HCT116 (cell line): Measurements from ENCODE around the gene PRELID2. TPM values are rescaled to one million over a fixed set of nuclear protein-coding genes. Genes with fewer than 3 reads are reported as not detected.
"Not testable (repeated sequence)": the region's sequence is repeated elsewhere in the genome, so short reads cannot be mapped to it uniquely, and the experiment has no call there.

ENCODE experiments used
- ATAC-seq: fragments of 200-7000 bp; cut with Tn5 transposase; 2 replicates; pipeline ENCODE4 v1.9.1; 2020; ENCODE audit warnings: mild to moderate bottlenecking, moderate library complexity
- BruUV-seq: library from RNA; stranded (reverse); fragments of 400-500 nt; replicated peaks from 2 replicates; lab custom pipeline; 2021; lab: Mats Ljungman, UMichigan
- CTCF ChIA-PET: fragments of 300-600 bp; sonication (Branson Sonifier 250); formaldehyde crosslinking; loops from one replicate; lab custom pipeline; 2021; ENCODE audit warnings: antibody characterized with exemption; lab: Charles Lee
- POLR2A ChIA-PET: fragments of 300-600, 350-600 bp; sonication (Branson Sonifier 250); formaldehyde crosslinking; loops from one replicate; lab custom pipeline; 2021; ENCODE audit warnings: antibody characterized with exemption; lab: Charles Lee
- RAD21 ChIA-PET, 2 experiments: fragments of 300-600 bp; sonication (Branson Sonifier 250); formaldehyde crosslinking; loops; one replicate each; lab custom pipeline; 2023; ENCODE audit warnings: low total read pairs in 2 of 2; ENCODE audit not compliant: uncharacterized antibody in 2 of 2, unreplicated experiment in 2 of 2, low non-redundant PET in 1 of 2; lab: Charles Lee
- DNase-seq: peaks from one replicate; pipeline ENCODE4 v3.0.0-alpha.2; 2010; ENCODE audit warnings: low read depth, low spot score
- H2AFZ ChIP-seq: fragments of 200-600 bp; shearing (Covaris generic), sonication (generic); 2 replicates; pipeline ENCODE4 v1.6.1; 2017; ENCODE audit warnings: low read depth, mixed run types, mixed read lengths, antibody characterized with exemption, low read length; ENCODE audit not compliant: poor library complexity, severe bottlenecking
- H3K27ac ChIP-seq: 2 replicates; pipeline ENCODE4 v1.5.1; 2012; ENCODE audit warnings: low read depth, low read length
- H3K27me3 ChIP-seq: fragments of 200-600 bp; sonication (generic); 2 replicates; pipeline ENCODE4 v1.6.1; 2016; ENCODE audit warnings: mixed run types, low read length, mixed read lengths; ENCODE audit not compliant: insufficient read depth
- H3K36me3 ChIP-seq, 2 experiments: fragments of 200-500 bp in 1 of 2; fragments of 200-600 bp in 1 of 2; sonication (Bioruptor generic) in 1 of 2; sonication (generic) in 1 of 2; 2 replicates each; pipeline versions ENCODE4 v1.5.1 to v1.6.1; 2014 to 2016; ENCODE audit warnings: low read length in 2 of 2, inconsistent platforms in 1 of 2, mixed read lengths in 1 of 2, mixed run types in 1 of 2; ENCODE audit not compliant: insufficient read depth in 2 of 2, control insufficient read depth in 1 of 2
- H3K4me1 ChIP-seq, 2 experiments: fragments of 200-600 bp in 1 of 2; sonication (generic) in 1 of 2; 2 replicates each; pipeline versions ENCODE4 v1.5.1 to v1.6.1; 2012 to 2017; ENCODE audit warnings: low read length in 2 of 2, inconsistent platforms in 1 of 2, mild to moderate bottlenecking in 1 of 2, mixed read lengths in 1 of 2, mixed run types in 1 of 2, moderate library complexity in 1 of 2; ENCODE audit not compliant: insufficient read depth in 2 of 2, control insufficient read depth in 1 of 2
- H3K4me2 ChIP-seq: fragments of 200-600 bp; sonication (generic); 2 replicates; pipeline ENCODE4 v1.6.1; 2017; ENCODE audit warnings: mixed run types, low read length, mixed read lengths
- H3K4me3 ChIP-seq, 2 experiments: fragments of 200-600 bp in 1 of 2; sonication (generic) in 1 of 2; replicated peaks in 1 of 2; 2 replicates each; pipeline ENCODE4 v1.5.1; 2011 to 2016; ENCODE audit warnings: low read length in 2 of 2, control low read depth in 1 of 2, low read depth in 1 of 2, mild to moderate bottlenecking in 1 of 2, mixed read lengths in 1 of 2, mixed run types in 1 of 2
- H3K79me2 ChIP-seq: fragments of 200-600 bp; sonication (generic); 2 replicates; pipeline ENCODE4 v1.6.1; 2017; ENCODE audit warnings: mild to moderate bottlenecking, mixed run types, low read length, moderate library complexity, mixed read lengths; ENCODE audit not compliant: insufficient read depth
- H3K9ac ChIP-seq: fragments of 200-600 bp; sonication (generic); 2 replicates; pipeline ENCODE4 v1.6.1; 2016; ENCODE audit warnings: low read length, mixed read lengths
- H3K9me2 ChIP-seq: fragments of 200-600 bp; sonication (generic), shearing (Covaris generic); 2 replicates; pipeline ENCODE4 v1.6.1; 2017; ENCODE audit warnings: mixed run types, mild to moderate bottlenecking, moderate library complexity; ENCODE audit not compliant: insufficient read depth
- H3K9me3 ChIP-seq, 2 experiments: fragments of 200-500 bp in 1 of 2; fragments of 200-600 bp in 1 of 2; sonication (Bioruptor generic) in 1 of 2; sonication (generic) in 1 of 2; 2 replicates each; pipeline ENCODE4 v1.6.1; 2014 to 2017; ENCODE audit warnings: low read length in 2 of 2, mixed read lengths in 2 of 2, inconsistent platforms in 1 of 2, low read depth in 1 of 2, mild to moderate bottlenecking in 1 of 2, mixed run types in 1 of 2, moderate library complexity in 1 of 2; ENCODE audit not compliant: control insufficient read depth in 1 of 2, insufficient read depth in 1 of 2
- H4K20me1 ChIP-seq: fragments of 200-600 bp; sonication (generic), shearing (Covaris generic); 2 replicates; pipeline ENCODE4 v1.6.1; 2017; ENCODE audit warnings: mixed run types, mild to moderate bottlenecking, moderate library complexity; ENCODE audit not compliant: insufficient read depth
- EZH2 ChIP-seq: fragments of 200-600 bp; sonication (generic); IDR thresholded peaks from 2 replicates; pipeline ENCODE4 v1.6.1; 2017; ENCODE audit warnings: antibody characterized with exemption, mixed run types
- EZH2phosphoT487 ChIP-seq: fragments of 200-600 bp; IDR thresholded peaks from 2 replicates; pipeline ENCODE4 v1.6.1; 2018; ENCODE audit warnings: antibody characterized with exemption, borderline replicate concordance
- FOSL1 ChIP-seq: IDR thresholded peaks from 2 replicates; pipeline ENCODE4 v1.6.1; 2012; ENCODE audit warnings: low read depth
- MAX ChIP-seq: IDR thresholded peaks from 2 replicates; pipeline ENCODE4 v1.6.1; 2012
- POLR2A ChIP-seq: IDR thresholded peaks from 2 replicates; pipeline ENCODE4 v1.7.0; 2011; ENCODE audit warnings: borderline replicate concordance; ENCODE audit not compliant: insufficient read depth, insufficient read length; ENCODE audit errors: extremely low read depth
- RAD21 ChIP-seq: IDR thresholded peaks from 2 replicates; pipeline ENCODE4 v1.6.1; 2012; ENCODE audit warnings: low read depth, mild to moderate bottlenecking
- SIN3A ChIP-seq: IDR thresholded peaks from 2 replicates; pipeline ENCODE4 v1.6.1; 2012; ENCODE audit warnings: low read depth
- YY1 ChIP-seq: IDR thresholded peaks from 2 replicates; pipeline ENCODE4 v1.6.1; 2011; ENCODE audit warnings: low read length, low read depth, moderate library complexity, mild to moderate bottlenecking; ENCODE audit not compliant: insufficient replicate concordance; ENCODE audit errors: extremely low read depth
- ZBTB33 ChIP-seq: IDR thresholded peaks from 2 replicates; pipeline ENCODE4 v1.6.1; 2011; ENCODE audit warnings: mild to moderate bottlenecking, low read length, moderate library complexity; ENCODE audit not compliant: insufficient replicate concordance; ENCODE audit errors: extremely low read depth
- ZNF274 ChIP-seq: fragments of 200-500 bp; sonication (Bioruptor generic); IDR thresholded peaks from 2 replicates; pipeline ENCODE4 v1.6.1; 2014; ENCODE audit warnings: mild to moderate bottlenecking, low read depth, low read length, inconsistent platforms
- intact Hi-C: fragments of 100-400 bp; cut with micrococcal nuclease; formaldehyde crosslinking; loops from 2 replicates; pipeline ENCODE4 v1.10.0; 2022
- total RNA-seq: library from RNA; stranded (reverse); gene quantifications from one replicate; pipeline ENCODE4 v1.2.1, GENCODE V29; 2021; ENCODE audit not compliant: unreplicated experiment
- TF ChIP-seq, protein P1 (sequence below): IDR thresholded peaks from 2 replicates; pipeline ENCODE4 v1.6.1; 2012; ENCODE audit warnings: low read depth
- TF ChIP-seq, protein P2 (sequence below), 3 experiments: fragments of 200-600 bp in 1 of 3; sonication (generic) in 1 of 3; IDR thresholded peaks in 2 of 3; conservative IDR thresholded peaks in 1 of 3; 2 replicates each; pipeline ENCODE4 v1.5.1; 2012 to 2017; ENCODE audit warnings: low read depth in 2 of 3, low read length in 2 of 3, antibody characterized with exemption in 1 of 3, borderline replicate concordance in 1 of 3, control low read depth in 1 of 3, mild to moderate bottlenecking in 1 of 3, mixed read lengths in 1 of 3, mixed run types in 1 of 3, moderate library complexity in 1 of 3; ENCODE audit not compliant: insufficient read depth in 1 of 3

The PRELID2 gene
- total RNA-seq, 1 experiment from 2014 or later: 20.1 TPM

DNA sequence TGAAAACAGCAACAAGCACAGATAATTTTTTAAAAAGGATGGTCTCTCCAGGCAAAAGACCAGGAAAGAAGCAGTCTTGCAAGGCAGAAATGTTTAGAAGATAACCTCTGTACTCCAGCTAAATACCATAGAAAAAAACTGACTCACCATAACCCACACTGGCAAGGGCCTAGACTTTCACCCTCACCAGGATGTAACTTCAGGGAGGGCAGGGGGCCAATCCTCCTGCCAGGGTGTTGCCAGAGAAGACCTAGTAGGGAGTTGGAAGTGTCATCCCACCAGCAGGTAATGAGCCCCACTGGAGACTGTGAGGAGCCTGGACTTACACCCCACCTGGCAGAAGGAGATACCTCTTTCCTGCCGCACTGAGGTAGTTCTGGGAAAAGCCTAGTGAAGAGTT is 97.6 kb downstream of the PRELID2 start:
- BruUV-seq: no TSS peak
- Histone ChIP-seq H3K27me3 (no peaks in the 10 kb centered on the region), H3K9ac (no peak overlapping the region), H3K9me2 (no peaks in the 10 kb centered on the region), H3K79me2 (no peaks in the 10 kb centered on the region), H3K4me1 (no peaks in the 10 kb centered on the region), H3K36me3 (no peaks in the 10 kb centered on the region), H3K27ac (no peak overlapping the region), H4K20me1 (no peaks in the 10 kb centered on the region), H2AFZ (no peak overlapping the region), H3K4me3 (no peak overlapping the region), H3K9me3 (no peaks in the 10 kb centered on the region), H3K4me2 (no peak overlapping the region)
- DNase-seq (no peak), ATAC-seq (no peak)
- intact Hi-C loops: no loop called here
- CTCF ChIA-PET: no interaction called here
- RAD21 ChIA-PET: no interaction called here
- POLR2A ChIA-PET: no interaction called here
- TF ChIP-seq MAX: no peak
- TF ChIP-seq RAD21: no peak
- TF ChIP-seq EZH2: no peak
- TF ChIP-seq EZH2phosphoT487: no peak
- TF ChIP-seq POLR2A: no peak
- no peak for TF ChIP-seq ZBTB33
- TF ChIP-seq SIN3A: no peak
- no peak for TF ChIP-seq ZNF274
- TF ChIP-seq, protein P1, sequence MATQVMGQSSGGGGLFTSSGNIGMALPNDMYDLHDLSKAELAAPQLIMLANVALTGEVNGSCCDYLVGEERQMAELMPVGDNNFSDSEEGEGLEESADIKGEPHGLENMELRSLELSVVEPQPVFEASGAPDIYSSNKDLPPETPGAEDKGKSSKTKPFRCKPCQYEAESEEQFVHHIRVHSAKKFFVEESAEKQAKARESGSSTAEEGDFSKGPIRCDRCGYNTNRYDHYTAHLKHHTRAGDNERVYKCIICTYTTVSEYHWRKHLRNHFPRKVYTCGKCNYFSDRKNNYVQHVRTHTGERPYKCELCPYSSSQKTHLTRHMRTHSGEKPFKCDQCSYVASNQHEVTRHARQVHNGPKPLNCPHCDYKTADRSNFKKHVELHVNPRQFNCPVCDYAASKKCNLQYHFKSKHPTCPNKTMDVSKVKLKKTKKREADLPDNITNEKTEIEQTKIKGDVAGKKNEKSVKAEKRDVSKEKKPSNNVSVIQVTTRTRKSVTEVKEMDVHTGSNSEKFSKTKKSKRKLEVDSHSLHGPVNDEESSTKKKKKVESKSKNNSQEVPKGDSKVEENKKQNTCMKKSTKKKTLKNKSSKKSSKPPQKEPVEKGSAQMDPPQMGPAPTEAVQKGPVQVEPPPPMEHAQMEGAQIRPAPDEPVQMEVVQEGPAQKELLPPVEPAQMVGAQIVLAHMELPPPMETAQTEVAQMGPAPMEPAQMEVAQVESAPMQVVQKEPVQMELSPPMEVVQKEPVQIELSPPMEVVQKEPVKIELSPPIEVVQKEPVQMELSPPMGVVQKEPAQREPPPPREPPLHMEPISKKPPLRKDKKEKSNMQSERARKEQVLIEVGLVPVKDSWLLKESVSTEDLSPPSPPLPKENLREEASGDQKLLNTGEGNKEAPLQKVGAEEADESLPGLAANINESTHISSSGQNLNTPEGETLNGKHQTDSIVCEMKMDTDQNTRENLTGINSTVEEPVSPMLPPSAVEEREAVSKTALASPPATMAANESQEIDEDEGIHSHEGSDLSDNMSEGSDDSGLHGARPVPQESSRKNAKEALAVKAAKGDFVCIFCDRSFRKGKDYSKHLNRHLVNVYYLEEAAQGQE: no peak
- TF ChIP-seq FOSL1: no peak
- TF ChIP-seq, protein P2, sequence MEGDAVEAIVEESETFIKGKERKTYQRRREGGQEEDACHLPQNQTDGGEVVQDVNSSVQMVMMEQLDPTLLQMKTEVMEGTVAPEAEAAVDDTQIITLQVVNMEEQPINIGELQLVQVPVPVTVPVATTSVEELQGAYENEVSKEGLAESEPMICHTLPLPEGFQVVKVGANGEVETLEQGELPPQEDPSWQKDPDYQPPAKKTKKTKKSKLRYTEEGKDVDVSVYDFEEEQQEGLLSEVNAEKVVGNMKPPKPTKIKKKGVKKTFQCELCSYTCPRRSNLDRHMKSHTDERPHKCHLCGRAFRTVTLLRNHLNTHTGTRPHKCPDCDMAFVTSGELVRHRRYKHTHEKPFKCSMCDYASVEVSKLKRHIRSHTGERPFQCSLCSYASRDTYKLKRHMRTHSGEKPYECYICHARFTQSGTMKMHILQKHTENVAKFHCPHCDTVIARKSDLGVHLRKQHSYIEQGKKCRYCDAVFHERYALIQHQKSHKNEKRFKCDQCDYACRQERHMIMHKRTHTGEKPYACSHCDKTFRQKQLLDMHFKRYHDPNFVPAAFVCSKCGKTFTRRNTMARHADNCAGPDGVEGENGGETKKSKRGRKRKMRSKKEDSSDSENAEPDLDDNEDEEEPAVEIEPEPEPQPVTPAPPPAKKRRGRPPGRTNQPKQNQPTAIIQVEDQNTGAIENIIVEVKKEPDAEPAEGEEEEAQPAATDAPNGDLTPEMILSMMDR (IDR thresholded peaks at IDR 0.05 in 2 of 3, conservative IDR thresholded peaks at IDR 0.05 in 1 of 3; ENCODE audit: borderline replicate concordance in 1 of 3, insufficient read depth in 1 of 3, low read depth in 2 of 3, low read length in 2 of 3): no peak
- no peak for TF ChIP-seq YY1

DNA sequence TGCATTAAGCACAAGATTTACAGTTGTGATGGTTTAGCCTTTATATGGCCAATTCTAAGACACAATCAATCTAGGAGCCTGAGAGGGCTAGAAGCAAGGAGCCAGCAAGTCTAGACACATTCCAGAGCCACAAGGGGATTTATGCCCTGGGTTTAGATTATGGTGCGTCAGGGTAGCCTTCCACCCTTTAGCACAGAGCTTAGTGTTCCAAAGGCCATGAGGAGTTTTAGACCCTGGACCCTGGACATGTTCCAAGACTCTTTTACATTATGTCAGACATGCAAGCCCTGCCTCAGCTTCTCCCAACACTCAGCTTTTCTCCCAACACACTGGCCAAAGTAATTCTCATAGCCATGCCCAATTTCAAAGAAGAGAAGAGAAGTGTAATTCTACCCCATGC is 105.2 kb downstream of the PRELID2 start:
- DNase-seq, H3K9me2 ChIP-seq, H3K27ac ChIP-seq, intact Hi-C loops, H3K27me3 ChIP-seq, H3K79me2 ChIP-seq, H3K4me3 ChIP-seq, BruUV-seq, RAD21 ChIA-PET, ATAC-seq, H4K20me1 ChIP-seq, CTCF ChIA-PET, POLR2A ChIA-PET, H3K36me3 ChIP-seq, H2AFZ ChIP-seq, H3K9ac ChIP-seq, H3K4me1 ChIP-seq, H3K4me2 ChIP-seq: not testable (repeated sequence)
- peaks cover 0 to 18% of the 10 kb centered on the region in 2 experiments; a peak in 3 of 4 replicates for H3K9me3 ChIP-seq
